Lower lobe of right lung (tissue), 2 donors: ENCODE results near the gene UBASH3B. TPM values are rescaled to one million over a fixed set of nuclear protein-coding genes. Genes with fewer than 3 reads are reported as not detected.

Experiments used
- ATAC-seq, 2 donors: fragments of 200-7000 bp; cut with Tn5 transposase; one replicate each; pipeline ENCODE4 v1.9.1; 2020 to 2022; ENCODE audit warnings: mild to moderate bottlenecking in 2 of 2, moderate library complexity in 2 of 2
- DNase-seq: peaks from one replicate; pipeline ENCODE4 v3.0.0-alpha.2; 2020
- H3K27ac ChIP-seq: fragments of 200-600 bp; one replicate; pipeline ENCODE4 v1.8.0; 2022
- H3K27me3 ChIP-seq: fragments of 200-600 bp; one replicate; pipeline ENCODE4 v1.8.0; 2022; ENCODE audit warnings: low read depth
- H3K36me3 ChIP-seq: fragments of 200-600 bp; one replicate; pipeline ENCODE4 v1.8.0; 2022; ENCODE audit warnings: mild to moderate bottlenecking
- H3K4me1 ChIP-seq: fragments of 200-600 bp; one replicate; pipeline ENCODE4 v1.8.0; 2022
- H3K4me3 ChIP-seq: fragments of 200-600 bp; one replicate; pipeline ENCODE4 v1.8.0; 2022; ENCODE audit warnings: mild to moderate bottlenecking
- H3K9me3 ChIP-seq: fragments of 200-600 bp; one replicate; pipeline ENCODE4 v1.8.0; 2022
- CTCF ChIP-seq: fragments of 200-600 bp; IDR thresholded peaks from one replicate; pipeline ENCODE4 v1.8.0; 2022; ENCODE audit warnings: antibody characterized with exemption, mild to moderate bottlenecking
- intact Hi-C: fragments of 100-400 bp; cut with DNase I; formaldehyde crosslinking; loops from one replicate; pipeline ENCODE4 v1.11.0; 2022
- total RNA-seq: library from RNA; stranded (reverse); fragmentation: NEBNext Ultra II Directional; extraction: Animal tissue kit (Norgen Biotek cat#: 25700); gene quantifications from one replicate; pipeline ENCODE4 v1.2.1, GENCODE V29; 2021
- donor health status: DM: no; HTN: yes; CAD: no; lungs with severe emphysema.

The UBASH3B gene
- total RNA-seq, 1 donor from 2014 or later = 64.7 TPM

DNA sequence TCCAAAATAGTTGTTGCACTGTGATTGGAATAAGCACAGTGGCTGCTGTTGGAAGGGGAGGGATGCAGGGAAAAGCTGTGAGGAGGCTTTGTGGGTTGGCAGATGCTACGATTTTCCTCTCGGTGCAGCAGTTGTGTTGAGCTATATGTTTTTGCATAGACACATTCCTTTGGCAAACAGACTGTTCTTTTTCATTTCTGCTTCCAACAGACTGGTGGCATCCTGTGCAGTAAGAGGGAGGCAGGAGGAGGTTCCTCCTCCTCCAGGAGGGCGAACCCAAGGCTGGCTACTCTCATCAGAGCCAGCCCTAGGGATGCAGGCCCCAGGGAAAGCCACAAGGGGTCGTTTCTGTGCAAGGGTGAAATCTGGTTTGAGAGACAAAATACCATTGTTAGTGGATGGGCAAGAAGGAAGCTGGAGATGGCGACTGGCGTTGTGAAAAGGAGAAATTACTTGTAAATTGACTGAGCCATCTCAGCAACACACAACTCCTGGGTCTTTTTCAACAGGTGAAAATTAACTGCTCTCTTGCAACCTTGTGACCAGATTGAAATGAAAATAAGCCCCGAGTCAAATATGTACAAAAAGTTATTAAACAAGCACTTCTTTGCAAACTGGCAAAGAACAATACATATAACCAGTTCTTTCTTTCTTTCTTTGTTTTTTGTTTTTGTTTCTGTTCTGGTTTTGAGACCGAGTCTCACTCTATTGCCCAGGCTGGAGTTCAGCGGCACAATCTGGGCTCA is 26.5 kb upstream of the UBASH3B start:
- DNase-seq = peak; percentile 74
- Histone ChIP-seq H3K27me3 (no peaks in the 10 kb centered on the region), H3K27ac (no peak overlapping the region), H3K36me3 (no peaks in the 10 kb centered on the region), H3K9me3 (no peaks in the 10 kb centered on the region), H3K4me1 (no peaks in the 10 kb centered on the region), H3K4me3 (no peak overlapping the region)
- intact Hi-C loops = no loop called here
- peak; percentile 83 for TF ChIP-seq CTCF
- ATAC-seq = peak; percentile 81 to 93

GRCh38 chr11:122632181-122632824 is 23.2 kb upstream of the UBASH3B start:
- no peak for ATAC-seq
- intact Hi-C loops = loop anchor here (10.0 kb wide), 1 partner anchor 222 kb away; no protein-coding TSS in a partner anchor
- Histone ChIP-seq H3K27me3 (no peaks in the 10 kb centered on the region), H3K4me1 (no peaks in the 10 kb centered on the region), H3K27ac (no peak overlapping the region), H3K4me3 (no peak overlapping the region), H3K9me3 (no peaks in the 10 kb centered on the region), H3K36me3 (no peaks in the 10 kb centered on the region)
- DNase-seq = no peak
- no peak for TF ChIP-seq CTCF

DNA sequence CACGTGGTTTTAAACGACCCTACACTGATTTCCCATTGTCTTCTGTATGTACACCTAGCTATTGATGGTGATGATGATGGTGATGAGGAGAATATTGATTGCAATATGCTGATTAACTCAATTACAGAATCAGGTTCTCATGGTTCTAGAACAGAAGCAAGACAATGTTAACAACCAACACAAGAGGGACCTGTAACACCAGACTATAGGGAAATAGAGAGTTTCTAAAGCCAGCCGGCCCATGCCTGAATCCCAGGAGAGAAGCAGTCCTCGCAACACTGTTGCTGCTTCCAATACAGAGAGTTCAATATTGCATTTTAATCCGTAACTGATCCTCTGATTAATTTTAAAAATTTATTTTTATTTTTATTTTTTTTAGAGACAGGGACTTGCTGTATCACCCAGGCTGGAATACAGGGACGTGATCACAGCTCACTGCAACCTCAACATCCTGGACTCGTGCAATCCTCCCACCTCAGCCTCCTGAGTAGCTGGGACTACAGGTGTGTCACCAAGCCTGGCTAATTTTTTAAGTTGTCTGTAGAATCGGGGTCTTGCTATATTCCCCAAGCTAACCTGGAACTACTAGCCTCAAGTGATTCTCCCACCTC is 22.2 kb upstream of the UBASH3B start:
- intact Hi-C loops = loop anchor here (10.0 kb wide), 1 partner anchor 221 kb away; no protein-coding TSS in a partner anchor

GRCh38 chr11:122634501-122634900 is 21.0 kb upstream of the UBASH3B start:
- Histone ChIP-seq H3K27me3 (no peaks in the 10 kb centered on the region), H3K4me3 (no peak overlapping the region), H3K9me3 (no peaks in the 10 kb centered on the region), H3K27ac (no peak overlapping the region), H3K4me1 (no peaks in the 10 kb centered on the region), H3K36me3 (no peaks in the 10 kb centered on the region)
- intact Hi-C loops = loop anchor here (10.0 kb wide), 1 partner anchor 220 kb away; no protein-coding TSS in a partner anchor
- ATAC-seq = no peak
- TF ChIP-seq CTCF = no peak
- DNase-seq = peak; percentile 49

More for the DNA sequence above, 22.2 kb upstream of the UBASH3B start:
- no peaks in the 10 kb centered on the region for H3K9me3 ChIP-seq
- H3K36me3 ChIP-seq = no peaks in the 10 kb centered on the region
- no peaks in the 10 kb centered on the region for H3K4me1 ChIP-seq
- H3K27me3 ChIP-seq = no peaks in the 10 kb centered on the region
- peak; percentile 51 for TF ChIP-seq CTCF
- ATAC-seq (peak; percentile 43 to 63), DNase-seq (no peak)
- H3K4me3 ChIP-seq = no peak overlapping the region
- H3K27ac ChIP-seq = no peak overlapping the region

DNA sequence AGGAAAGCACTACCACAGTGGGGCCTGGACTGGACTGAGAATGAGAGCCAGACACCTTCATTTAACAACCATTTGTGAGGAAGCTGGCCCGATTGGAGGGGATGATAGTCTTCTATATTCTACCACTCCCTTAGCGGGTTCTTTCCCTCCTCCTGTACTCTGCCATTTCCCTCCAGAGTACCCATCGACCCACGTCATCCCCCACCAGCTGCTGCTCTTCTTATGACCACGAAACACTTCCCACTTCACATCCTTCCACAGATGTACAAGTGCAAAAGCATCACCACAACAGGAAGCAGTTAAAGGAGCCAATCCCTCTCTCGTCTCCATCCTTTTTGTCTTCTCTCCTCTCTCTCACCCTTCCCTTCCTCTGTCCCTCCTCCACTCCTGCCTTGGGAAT is 18.0 kb upstream of the UBASH3B start:
- intact Hi-C loops = loop anchor here (10.0 kb wide), 1 partner anchor 217 kb away; no protein-coding TSS in a partner anchor
- TF ChIP-seq CTCF = no peak
- Histone ChIP-seq H3K4me3 (no peak overlapping the region), H3K4me1 (no peaks in the 10 kb centered on the region), H3K36me3 (no peaks in the 10 kb centered on the region), H3K9me3 (no peaks in the 10 kb centered on the region), H3K27ac (no peak overlapping the region), H3K27me3 (no peaks in the 10 kb centered on the region)
- ATAC-seq = no peak
- DNase-seq = no peak
